Measurements from ENCODE around the gene SH3D19.
"Not testable (repeated sequence)": the region's sequence is repeated elsewhere in the genome, so short reads cannot be mapped to it uniquely, and the experiment has no call there.

Gene SH3D19

DNA sequence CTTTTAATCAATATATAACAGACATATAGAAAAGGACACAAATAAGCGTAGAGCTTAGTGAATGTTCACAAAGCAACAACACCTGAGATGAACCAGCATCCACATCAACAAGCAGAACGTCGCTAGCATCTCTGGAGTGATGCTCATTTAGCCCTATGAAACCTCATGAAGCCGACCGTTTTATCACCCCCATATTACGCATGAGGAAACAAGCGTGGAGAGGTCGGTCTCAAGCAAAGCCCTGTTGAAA is 226.5 kb downstream of the SH3D19 start:
- DNase-seq (ENCODE audit: low spot score) = no peak

DNA sequence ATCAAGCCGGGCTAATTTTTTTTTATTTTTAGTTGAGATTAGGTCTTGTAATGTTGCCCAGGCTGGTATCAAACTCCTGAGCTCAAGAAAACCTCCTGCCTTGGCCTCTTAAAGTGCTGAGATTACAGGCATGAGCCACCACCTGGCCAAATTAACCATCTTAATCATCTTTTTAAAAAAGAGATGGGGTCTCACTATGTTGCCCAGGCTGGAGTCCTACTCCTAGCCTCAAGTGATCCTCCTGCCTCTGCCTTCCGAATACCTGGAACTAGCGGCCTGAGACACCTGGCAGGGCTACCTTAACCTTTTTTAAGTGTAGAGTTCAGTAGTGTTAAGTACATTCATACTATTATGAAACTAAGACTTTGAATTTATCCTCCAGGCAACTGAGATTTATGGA is 227.6 kb downstream of the SH3D19 start:
- no peak for DNase-seq (ENCODE audit: low spot score)

DNA sequence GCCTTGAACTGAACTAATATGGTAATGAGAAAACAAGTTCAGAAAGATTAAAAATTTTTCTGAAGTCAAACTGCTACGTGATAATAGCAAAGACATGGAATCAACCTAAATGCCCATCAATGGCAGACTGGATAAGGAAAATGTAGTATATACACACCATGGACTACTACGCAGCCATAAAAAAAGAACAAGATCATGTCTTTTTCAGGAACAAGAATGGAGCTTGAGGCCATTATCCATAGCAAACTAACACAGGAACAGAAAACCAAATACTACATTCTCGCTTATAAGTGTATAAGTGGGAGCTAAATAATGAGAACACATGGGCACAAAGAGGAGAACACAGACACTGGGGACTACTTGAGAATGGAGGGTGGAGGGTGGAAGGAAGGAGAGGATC is 230.3 kb downstream of the SH3D19 start:
- no peak for DNase-seq (ENCODE audit: low spot score)

DNA sequence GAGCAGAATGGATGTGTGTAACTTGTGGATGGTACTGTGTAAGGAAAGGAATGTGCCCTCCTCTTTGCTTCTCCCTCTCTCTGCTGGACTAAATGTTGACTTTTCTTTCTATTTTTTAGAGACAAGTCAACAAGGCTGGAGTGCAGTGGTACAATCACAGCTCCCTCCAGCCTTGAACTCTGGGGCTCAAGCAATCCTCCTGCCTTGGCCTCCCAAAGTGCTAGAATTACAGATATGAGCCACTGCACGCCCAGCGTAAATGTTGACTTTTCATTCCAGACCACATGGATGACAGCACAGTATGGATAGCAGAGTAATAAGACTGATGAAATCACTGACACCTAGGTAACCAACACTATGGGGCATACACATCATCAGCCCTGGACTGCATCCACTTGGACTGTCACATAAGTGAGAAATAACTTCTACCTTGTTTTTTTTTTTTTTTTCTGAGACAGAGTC is 231.1 kb downstream of the SH3D19 start:
- DNase-seq (ENCODE audit: low spot score) = no peak

DNA sequence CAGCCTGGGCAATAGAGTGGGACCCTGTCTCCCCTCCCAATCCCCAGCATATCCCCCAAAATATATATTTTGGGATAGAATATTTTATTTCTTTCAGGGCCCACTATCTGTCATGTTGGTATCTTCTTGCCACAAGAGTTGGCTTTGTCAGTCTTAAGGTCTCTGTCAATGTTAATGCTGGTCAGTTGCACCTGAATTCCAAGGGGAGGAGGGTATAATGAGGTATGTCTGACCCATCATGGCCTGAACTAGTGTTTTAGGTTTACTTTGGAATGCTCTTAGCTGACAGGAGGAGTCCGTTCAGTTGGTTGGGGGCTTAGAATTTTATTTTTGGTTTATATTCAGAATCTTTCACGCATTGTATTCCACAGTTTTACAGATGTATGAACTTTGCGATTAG is 232.2 kb downstream of the SH3D19 start:
- no peak for DNase-seq (ENCODE audit: low spot score)

DNA sequence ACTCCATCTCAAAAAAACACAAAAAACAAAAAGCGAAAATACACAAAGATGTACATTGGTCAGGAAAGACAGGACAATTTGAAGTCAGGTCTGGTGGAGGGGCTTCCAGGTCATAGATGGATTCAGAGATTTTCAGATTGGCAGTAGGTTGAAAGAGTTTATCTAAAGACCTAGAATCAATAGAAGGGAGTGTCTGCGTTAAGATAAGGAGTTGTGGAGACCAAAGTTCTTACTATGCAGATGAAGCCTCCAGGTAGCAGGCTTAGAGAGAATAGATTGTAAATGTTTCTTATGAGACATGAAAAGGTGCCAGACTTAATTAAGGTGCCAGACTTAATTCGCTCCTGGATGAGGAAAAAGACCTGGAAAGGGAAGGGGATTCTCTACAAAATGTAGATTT is 232.9 kb downstream of the SH3D19 start:
- no peak for DNase-seq (ENCODE audit: low spot score)

DNA sequence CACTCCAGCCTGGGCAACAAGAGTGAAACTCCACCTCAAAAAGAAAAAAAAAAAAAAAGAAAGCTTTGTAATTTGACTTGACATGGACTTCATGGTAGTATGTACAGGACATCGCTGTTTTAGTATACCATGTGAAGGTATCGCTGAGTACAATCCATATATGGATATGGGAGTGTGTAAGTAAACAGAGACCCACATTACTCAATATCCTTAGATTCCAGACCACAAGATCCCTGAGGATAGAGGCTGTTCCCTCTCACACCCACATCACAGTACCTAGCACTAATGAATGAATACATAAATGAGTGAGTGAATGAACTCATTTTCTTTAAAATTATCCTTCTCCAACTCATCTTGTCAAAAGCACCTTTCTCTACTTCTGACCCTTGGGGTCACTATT is 234.4 kb downstream of the SH3D19 start:
- DNase-seq (ENCODE audit: low spot score) = no peak

DNA sequence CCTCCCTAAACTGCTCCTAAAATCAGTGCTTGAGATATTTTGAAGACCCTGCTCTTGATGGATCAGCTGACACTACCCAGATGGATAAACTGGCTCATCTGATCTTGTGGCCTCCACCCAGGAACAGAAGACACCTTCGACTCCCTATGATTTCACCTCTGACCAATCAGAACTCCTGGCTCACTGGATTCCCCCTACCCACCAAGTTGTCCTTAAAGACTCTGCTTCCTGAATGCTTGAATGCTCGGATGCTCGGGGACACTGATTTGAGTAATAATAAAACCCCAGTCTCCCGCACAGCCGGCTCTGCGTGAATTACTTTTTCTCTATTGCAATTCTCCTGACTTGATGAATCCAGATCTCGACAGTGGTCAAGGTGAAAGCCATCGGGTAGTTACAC is 237.9 kb downstream of the SH3D19 start:
- no peak for DNase-seq (ENCODE audit: low spot score)

DNA sequence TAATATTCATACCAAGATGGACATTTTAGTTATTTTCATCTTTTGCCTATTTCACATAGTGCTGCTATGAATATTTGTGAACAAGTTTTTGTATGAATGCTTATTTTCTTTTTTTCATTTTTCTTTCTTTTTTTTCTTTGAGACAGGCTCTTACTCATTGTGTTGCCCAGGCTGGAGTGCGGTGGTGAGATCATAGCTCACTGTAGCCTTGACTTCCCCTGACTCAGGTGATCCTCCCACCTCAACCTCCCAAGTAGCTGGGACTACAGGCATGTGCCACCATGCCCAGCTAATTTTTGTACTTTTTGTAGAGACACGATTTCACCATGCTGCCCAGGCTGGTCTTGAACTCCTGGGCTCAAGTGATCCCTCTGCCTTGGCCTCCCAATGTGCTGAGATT is 247.4 kb downstream of the SH3D19 start:
- not testable (repeated sequence) for DNase-seq (ENCODE audit: low spot score)

DNA sequence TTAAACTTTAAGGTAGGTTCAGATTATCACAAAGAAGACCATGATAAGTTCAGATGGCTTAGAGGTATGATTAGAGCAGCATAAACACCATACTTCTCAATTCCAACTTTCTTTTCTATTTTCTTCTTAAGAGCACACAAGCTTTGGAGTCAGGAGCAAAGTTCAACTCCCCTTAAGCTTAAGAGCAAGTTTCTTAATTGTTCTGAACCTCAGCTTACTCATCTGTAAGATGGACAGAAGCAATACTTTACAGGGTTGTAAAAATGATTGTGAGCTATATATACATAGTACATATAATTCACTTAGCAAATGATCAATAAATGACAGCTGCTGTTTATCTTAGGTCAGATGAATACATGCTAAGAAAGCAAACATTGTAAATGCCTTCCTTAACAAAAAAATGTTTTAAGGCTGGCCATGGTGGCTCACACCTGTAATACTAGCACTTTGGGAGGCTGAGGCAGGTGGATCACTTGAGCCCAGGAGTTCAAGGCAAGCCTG is 250.9 kb downstream of the SH3D19 start:
- DNase-seq (ENCODE audit: low spot score) = no peak

All from CD4-positive, alpha-beta T cell treated with Interleukin-6 at 100 ng/mL for 8 hours (primary cell).